HG03442 (cell line): ENCODE measurements around the gene EGFL7.
"Not testable (repeated sequence)": the region's sequence is repeated elsewhere in the genome, so short reads cannot be mapped to it uniquely, and the experiment has no call there.

Source experiments
- ATAC-seq: cut with Tn5 transposase; IDR thresholded peaks from one replicate; pipeline ENCODE4 v1.9.1; 2021; ENCODE audit warnings: mild to moderate bottlenecking, moderate library complexity; ENCODE audit not compliant: unreplicated experiment

EGFL7 gene

GRCh38 chr9:136695955-136696354 lies 33.2 kb downstream of the EGFL7 start:
- no peak for ATAC-seq

GRCh38 chr9:136696502-136696901 lies 33.8 kb downstream of the EGFL7 start:
- ATAC-seq, result no peak

- no peak for ATAC-seq
These were observed 34.6 kb downstream of the EGFL7 start for GRCh38 chr9:136697146-136697820.

GRCh38 chr9:136697821-136698526 lies 35.3 kb downstream of the EGFL7 start:
- ATAC-seq, result no peak

GRCh38 chr9:136698635-136699246 lies 36.0 kb downstream of the EGFL7 start:
- ATAC-seq, result no peak

GRCh38 chr9:136700304-136700703 lies 37.6 kb downstream of the EGFL7 start:
- no peak for ATAC-seq

- ATAC-seq, result peak; percentile 68
These were observed 38.4 kb downstream of the EGFL7 start for GRCh38 chr9:136700959-136701667.

- ATAC-seq, result no peak
These were observed 38.9 kb downstream of the EGFL7 start for GRCh38 chr9:136701668-136702053.

GRCh38 chr9:136703276-136703860 lies 40.7 kb downstream of the EGFL7 start:
- no peak for ATAC-seq

GRCh38 chr9:136704741-136705140 lies 42.0 kb downstream of the EGFL7 start:
- not testable (repeated sequence) for ATAC-seq

- no peak for ATAC-seq
These were observed 42.8 kb downstream of the EGFL7 start for GRCh38 chr9:136705564-136705963.

GRCh38 chr9:136707011-136707410 lies 44.3 kb downstream of the EGFL7 start:
- ATAC-seq, result no peak

- ATAC-seq, result no peak
These were observed 45.3 kb downstream of the EGFL7 start for GRCh38 chr9:136707849-136708517.

- no peak for ATAC-seq
These were observed 46.9 kb downstream of the EGFL7 start for GRCh38 chr9:136709454-136710109.

GRCh38 chr9:136710543-136710942 lies 47.8 kb downstream of the EGFL7 start:
- ATAC-seq, result no peak

- ATAC-seq, result not testable (repeated sequence)
These were observed 48.5 kb downstream of the EGFL7 start for GRCh38 chr9:136711219-136711648.

GRCh38 chr9:136711751-136712689 lies 49.3 kb downstream of the EGFL7 start, which contains the start of gene DIPK1B:
Gene DIPK1B, plus strand, starts transcription at chr9:136712572. Its CDS starts 94 bp downstream, at chr9:136712666.
- ATAC-seq, result no peak

GRCh38 chr9:136712690-136713544 lies 50.2 kb downstream of the EGFL7 start:
- ATAC-seq, result no peak
